ENCODE results near the gene IPO9. TPM values are rescaled to one million over a fixed set of nuclear protein-coding genes. Genes with fewer than 3 reads are reported as not detected.

IPO9 gene
- total RNA-seq (2021; ENCODE audit: unreplicated experiment): 106 TPM
- polyA plus RNA-seq (2012; ENCODE audit: insufficient read length): 65.7 TPM
- Bru-seq, nascent RNA: percentile 94 among the genes with signal in this experiment
- percentile 95 among the genes with signal in this experiment for BruChase-seq, experiment 1, labeled RNA remaining after a 2-hour chase
- BruChase-seq, experiment 2, labeled RNA remaining after a 6-hour chase: percentile 93 among the genes with signal in this experiment
- long read RNA-seq, full-length matches to known transcripts: 60 of 134 reads
- long read RNA-seq, partial matches to known transcripts: 46 of 134 reads
- long read RNA-seq, other reads (novel, unspliced or antisense): 28 of 134 reads

DNA sequence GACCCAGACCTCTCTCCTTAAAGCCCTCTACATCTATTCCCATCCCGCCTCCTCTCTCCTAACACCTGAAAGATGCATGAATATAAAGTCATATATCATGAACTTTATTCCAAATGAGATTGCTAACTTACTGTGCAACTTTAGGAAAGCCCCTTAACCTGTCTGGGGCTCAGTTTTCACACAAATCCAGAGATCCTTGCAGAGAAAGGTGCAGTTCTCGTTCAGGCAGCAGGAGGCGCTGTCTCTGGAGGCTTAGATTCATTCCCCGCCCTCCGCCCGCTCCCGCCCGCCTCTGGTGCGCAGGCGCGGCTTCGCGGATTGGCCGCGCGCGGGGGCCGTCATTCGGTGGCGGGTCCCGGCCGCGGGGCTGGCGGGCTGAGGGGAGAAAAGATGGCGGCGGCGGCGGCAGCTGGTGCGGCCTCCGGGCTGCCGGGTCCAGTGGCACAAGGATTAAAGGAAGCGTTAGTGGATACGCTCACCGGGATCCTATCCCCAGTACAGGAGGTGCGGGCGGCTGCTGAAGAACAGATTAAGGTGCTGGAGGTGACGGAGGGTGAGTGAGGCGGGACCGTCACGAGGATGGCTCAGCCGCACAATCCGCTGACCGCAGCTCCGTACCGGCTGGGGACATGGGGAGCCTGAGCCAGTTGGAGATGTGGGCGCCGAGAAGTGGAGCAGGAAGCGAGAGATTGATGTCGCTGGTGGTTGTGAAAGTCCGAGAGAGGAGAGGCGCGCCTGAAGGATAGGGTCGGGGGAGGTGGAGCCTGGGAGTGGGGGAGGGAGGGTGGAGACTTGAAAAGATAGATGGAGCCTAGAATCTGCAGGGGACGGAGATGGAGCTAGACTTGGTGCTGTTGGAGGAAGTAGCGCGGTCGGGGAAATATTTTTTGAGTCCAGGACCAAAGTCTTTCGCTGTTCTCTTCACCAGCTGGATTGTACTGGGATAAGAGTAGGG is at the start of gene IPO9:
Gene IPO9, plus strand, starts transcription at position 338 of the 955 bp plus-strand sequence. Its CDS starts 53 bp downstream, at position 391.
- Histone ChIP-seq H3K27me3 (ENCODE audit: control insufficient read depth, insufficient read depth, low read length) (no peaks in the 10 kb centered on the region), H3K36me3 (ENCODE audit: control insufficient read depth, insufficient read depth, low read length) (no peaks in the 10 kb centered on the region; the same call in 1 of the 2 replicates), H3K4me3 (ENCODE audit: low read depth in 2 of 2, low read length in 2 of 2) (peak within 1 kb of the TSS; percentile 83 to 85), H3K27ac (ENCODE audit: low read length) (peak within 1 kb of the TSS; percentile 91), H3K9me3 (ENCODE audit: control insufficient read depth, insufficient read depth, low read depth, low read length) (no peaks in the 10 kb centered on the region), H3K4me1 (ENCODE audit: control insufficient read depth, insufficient read depth, low read length) (peaks cover 24% of the 10 kb centered on the region)
- ATAC-seq (peak; percentile 95), DNase-seq (ENCODE audit: low read depth, low spot score) (peak; percentile 85)
- POLR2A ChIA-PET: interaction anchor here (0.6 kb wide), 2 partner anchors 19 to 54 kb away, joined by 4 to 8 read pairs; no protein-coding TSS in a partner anchor
- TF ChIP-seq, protein P1, sequence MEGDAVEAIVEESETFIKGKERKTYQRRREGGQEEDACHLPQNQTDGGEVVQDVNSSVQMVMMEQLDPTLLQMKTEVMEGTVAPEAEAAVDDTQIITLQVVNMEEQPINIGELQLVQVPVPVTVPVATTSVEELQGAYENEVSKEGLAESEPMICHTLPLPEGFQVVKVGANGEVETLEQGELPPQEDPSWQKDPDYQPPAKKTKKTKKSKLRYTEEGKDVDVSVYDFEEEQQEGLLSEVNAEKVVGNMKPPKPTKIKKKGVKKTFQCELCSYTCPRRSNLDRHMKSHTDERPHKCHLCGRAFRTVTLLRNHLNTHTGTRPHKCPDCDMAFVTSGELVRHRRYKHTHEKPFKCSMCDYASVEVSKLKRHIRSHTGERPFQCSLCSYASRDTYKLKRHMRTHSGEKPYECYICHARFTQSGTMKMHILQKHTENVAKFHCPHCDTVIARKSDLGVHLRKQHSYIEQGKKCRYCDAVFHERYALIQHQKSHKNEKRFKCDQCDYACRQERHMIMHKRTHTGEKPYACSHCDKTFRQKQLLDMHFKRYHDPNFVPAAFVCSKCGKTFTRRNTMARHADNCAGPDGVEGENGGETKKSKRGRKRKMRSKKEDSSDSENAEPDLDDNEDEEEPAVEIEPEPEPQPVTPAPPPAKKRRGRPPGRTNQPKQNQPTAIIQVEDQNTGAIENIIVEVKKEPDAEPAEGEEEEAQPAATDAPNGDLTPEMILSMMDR (IDR thresholded peaks at IDR 0.05): peak; percentile 99
- TF ChIP-seq SIN3A (IDR thresholded peaks at IDR 0.05; ENCODE audit: borderline replicate concordance, insufficient read depth, low read depth, low read length): peak; percentile 93; the same call in 1 of the 2 replicates
- TF ChIP-seq, protein P2, sequence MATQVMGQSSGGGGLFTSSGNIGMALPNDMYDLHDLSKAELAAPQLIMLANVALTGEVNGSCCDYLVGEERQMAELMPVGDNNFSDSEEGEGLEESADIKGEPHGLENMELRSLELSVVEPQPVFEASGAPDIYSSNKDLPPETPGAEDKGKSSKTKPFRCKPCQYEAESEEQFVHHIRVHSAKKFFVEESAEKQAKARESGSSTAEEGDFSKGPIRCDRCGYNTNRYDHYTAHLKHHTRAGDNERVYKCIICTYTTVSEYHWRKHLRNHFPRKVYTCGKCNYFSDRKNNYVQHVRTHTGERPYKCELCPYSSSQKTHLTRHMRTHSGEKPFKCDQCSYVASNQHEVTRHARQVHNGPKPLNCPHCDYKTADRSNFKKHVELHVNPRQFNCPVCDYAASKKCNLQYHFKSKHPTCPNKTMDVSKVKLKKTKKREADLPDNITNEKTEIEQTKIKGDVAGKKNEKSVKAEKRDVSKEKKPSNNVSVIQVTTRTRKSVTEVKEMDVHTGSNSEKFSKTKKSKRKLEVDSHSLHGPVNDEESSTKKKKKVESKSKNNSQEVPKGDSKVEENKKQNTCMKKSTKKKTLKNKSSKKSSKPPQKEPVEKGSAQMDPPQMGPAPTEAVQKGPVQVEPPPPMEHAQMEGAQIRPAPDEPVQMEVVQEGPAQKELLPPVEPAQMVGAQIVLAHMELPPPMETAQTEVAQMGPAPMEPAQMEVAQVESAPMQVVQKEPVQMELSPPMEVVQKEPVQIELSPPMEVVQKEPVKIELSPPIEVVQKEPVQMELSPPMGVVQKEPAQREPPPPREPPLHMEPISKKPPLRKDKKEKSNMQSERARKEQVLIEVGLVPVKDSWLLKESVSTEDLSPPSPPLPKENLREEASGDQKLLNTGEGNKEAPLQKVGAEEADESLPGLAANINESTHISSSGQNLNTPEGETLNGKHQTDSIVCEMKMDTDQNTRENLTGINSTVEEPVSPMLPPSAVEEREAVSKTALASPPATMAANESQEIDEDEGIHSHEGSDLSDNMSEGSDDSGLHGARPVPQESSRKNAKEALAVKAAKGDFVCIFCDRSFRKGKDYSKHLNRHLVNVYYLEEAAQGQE (IDR thresholded peaks at IDR 0.05; ENCODE audit: insufficient read depth in 1 of 2, low read depth in 2 of 2, low read length in 1 of 2): 0 out of 4 replicates have a peak, but pooled peaks of 1 of the 2 experiments have one; percentile 10
- no peak for TF ChIP-seq TCF7L2 (IDR thresholded peaks at IDR 0.05; ENCODE audit: low read depth, low read length)
- TF ChIP-seq POLR2AphosphoS5 (IDR thresholded peaks at IDR 0.05; ENCODE audit: low read depth, low read length): peak; percentile 89
- intact Hi-C loops (cut with micrococcal nuclease; ENCODE audit: unreplicated experiment) (no loop called here), in situ Hi-C loops (cut with HindIII; ENCODE audit: low pct_unique_long_range_greater_than_20kb, low sequenced_read_pairs) (no loop called here)
- BruUV-seq (replicated peaks): TSS peak; percentile 75
- CTCF ChIA-PET: interaction anchor here (0.6 to 1.1 kb wide), 2 partner anchors 35 to 45 kb away, joined by 4 to 5 read pairs; no protein-coding TSS in a partner anchor

DNA sequence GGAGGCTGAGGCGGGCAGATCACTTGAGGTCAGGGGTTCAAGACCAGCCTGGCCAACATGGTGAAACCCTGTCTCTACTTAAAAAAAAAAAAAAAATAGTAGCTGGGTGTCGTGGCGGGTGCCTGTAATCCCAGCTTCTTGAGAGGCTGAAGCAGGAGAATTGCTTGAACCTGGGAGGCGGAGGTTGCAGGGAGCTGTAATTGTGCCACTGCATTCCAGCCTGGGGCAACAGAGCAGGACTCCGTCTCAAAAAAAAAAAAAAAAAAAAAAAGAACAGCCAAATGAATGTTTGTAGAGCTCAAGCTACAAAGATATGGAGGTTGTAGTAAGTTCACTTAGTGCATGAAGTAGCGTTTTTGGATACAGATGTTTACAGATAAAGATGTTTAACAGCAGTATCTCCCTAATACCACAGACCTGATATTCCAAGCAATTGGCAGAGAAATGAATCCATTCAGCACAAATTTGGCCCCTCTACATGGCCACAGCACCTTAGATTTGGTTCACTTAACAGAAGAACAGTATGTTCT is 49.5 kb upstream of the IPO9 start:
- Histone ChIP-seq H3K9me3 (ENCODE audit: control insufficient read depth, insufficient read depth, low read depth, low read length) (no peaks in the 10 kb centered on the region), H3K4me3 (ENCODE audit: low read depth in 2 of 2, low read length in 2 of 2) (no peak overlapping the region), H3K27me3 (ENCODE audit: control insufficient read depth, insufficient read depth, low read length) (no peaks in the 10 kb centered on the region; the same call in 1 of the 2 replicates), H3K27ac (ENCODE audit: low read length) (no peak overlapping the region), H3K4me1 (ENCODE audit: control insufficient read depth, insufficient read depth, low read length) (peaks cover 7% of the 10 kb centered on the region; the same call in 1 of the 2 replicates), H3K36me3 (ENCODE audit: control insufficient read depth, insufficient read depth, low read length) (no peaks in the 10 kb centered on the region)
- ChIA-PET POLR2A (interaction anchor here (0.5 kb wide), 1 partner anchor 128 kb away, joined by 5 read pairs; no protein-coding TSS in a partner anchor), CTCF (interaction anchor here (0.6 kb wide), 2 partner anchors 13 to 264 kb away, joined by 3 read pairs; no protein-coding TSS in a partner anchor)
- intact Hi-C loops (cut with micrococcal nuclease; ENCODE audit: unreplicated experiment): no loop called here
- BruUV-seq (replicated peaks): no TSS peak
- TF ChIP-seq SIN3A (IDR thresholded peaks at IDR 0.05; ENCODE audit: borderline replicate concordance, insufficient read depth, low read depth, low read length): no peak
- no peak for TF ChIP-seq TCF7L2 (IDR thresholded peaks at IDR 0.05; ENCODE audit: low read depth, low read length)
- TF ChIP-seq, protein P1 (IDR thresholded peaks at IDR 0.05): no peak
- TF ChIP-seq, protein P2 (IDR thresholded peaks at IDR 0.05; ENCODE audit: insufficient read depth in 1 of 2, low read depth in 2 of 2, low read length in 1 of 2): no peak
- no peak for TF ChIP-seq POLR2AphosphoS5 (IDR thresholded peaks at IDR 0.05; ENCODE audit: low read depth, low read length)
- in situ Hi-C loops (cut with HindIII; ENCODE audit: low pct_unique_long_range_greater_than_20kb, low sequenced_read_pairs): loop anchor here (10.0 kb wide), 1 partner anchor 65 kb away; no protein-coding TSS in a partner anchor
- ATAC-seq (no peak), DNase-seq (ENCODE audit: low read depth, low spot score) (no peak)
